OCI-LY3 (cell line): ENCODE data around the gene LIPM.

Experiments
- CTCF ChIP-seq: fragments of 200-600, 300-600 bp; sonication (generic); IDR thresholded peaks from 2 replicates; pipeline ENCODE4 v1.5.1; 2014; ENCODE audit warnings: antibody characterized with exemption, low read length, low read depth
- EZH2phosphoT487 ChIP-seq: fragments of 200-600 bp; shearing (Covaris generic); IDR thresholded peaks from 2 replicates; pipeline ENCODE4 v1.6.1; 2018; ENCODE audit warnings: antibody characterized with exemption, mixed run types, low read depth

GRCh38 chr10:88802523-88803285 lies at the start of gene LIPM:
- TF ChIP-seq CTCF (no peak), EZH2phosphoT487 (no peak)
